ENCODE results near the gene ARL3. TPM values are rescaled to one million over a fixed set of nuclear protein-coding genes. Genes with fewer than 3 reads are reported as not detected.

Gene ARL3
- total and polyA plus RNA-seq, 7 donors: 2.8 to 6.5 (median 3.4) TPM

GRCh38 chr10:102653060-102653459 is 61.1 kb downstream of the ARL3 start:
- ATAC-seq (no peak), DNase-seq (peak in 1 of 2 donors; percentile 0)
- H3K27ac ChIP-seq: no peak overlapping the region
- 89 to 94% (median 91%) methylated on average over 1 of the region's 1 CpG for WGBS, 3 donors
- no peak for TF ChIP-seq CTCF (IDR thresholded peaks at IDR 0.05)
- no peak overlapping the region for H3K4me3 ChIP-seq
- H3K4me1 ChIP-seq: peaks cover 36% of the 10 kb centered on the region
- intact Hi-C loops (cut with DNase I): no loop called here
- H3K36me3 ChIP-seq (ENCODE audit: insufficient read depth in 1 of 2, low read depth in 1 of 2): peaks cover 0 to 78% of the 10 kb centered on the region in 2 donors
- no peaks in the 10 kb centered on the region for H3K27me3 ChIP-seq (ENCODE audit: insufficient read depth in 3 of 3, low read length in 2 of 3)
- no peaks in the 10 kb centered on the region for H3K9me3 ChIP-seq

- no peaks in the 10 kb centered on the region for H3K27me3 ChIP-seq (ENCODE audit: insufficient read depth in 3 of 3, low read length in 2 of 3)
- DNase-seq (peak in 1 of 2 donors; percentile 5), ATAC-seq (no peak)
- TF ChIP-seq CTCF (IDR thresholded peaks at IDR 0.05): no peak
- H3K9me3 ChIP-seq: no peaks in the 10 kb centered on the region
- WGBS, 3 donors: 87 to 90% (median 89%) methylated on average over 12 of the region's 12 CpGs
- H3K36me3 ChIP-seq (ENCODE audit: insufficient read depth in 1 of 2, low read depth in 1 of 2): peaks cover 0 to 76% of the 10 kb centered on the region in 2 donors
- peaks cover 43% of the 10 kb centered on the region for H3K4me1 ChIP-seq
- intact Hi-C loops (cut with DNase I): no loop called here
- H3K4me3 ChIP-seq: no peak overlapping the region
- no peak overlapping the region for H3K27ac ChIP-seq
Observed at GRCh38 chr10:102652170-102652916, 61.9 kb downstream of the ARL3 start.

DNA sequence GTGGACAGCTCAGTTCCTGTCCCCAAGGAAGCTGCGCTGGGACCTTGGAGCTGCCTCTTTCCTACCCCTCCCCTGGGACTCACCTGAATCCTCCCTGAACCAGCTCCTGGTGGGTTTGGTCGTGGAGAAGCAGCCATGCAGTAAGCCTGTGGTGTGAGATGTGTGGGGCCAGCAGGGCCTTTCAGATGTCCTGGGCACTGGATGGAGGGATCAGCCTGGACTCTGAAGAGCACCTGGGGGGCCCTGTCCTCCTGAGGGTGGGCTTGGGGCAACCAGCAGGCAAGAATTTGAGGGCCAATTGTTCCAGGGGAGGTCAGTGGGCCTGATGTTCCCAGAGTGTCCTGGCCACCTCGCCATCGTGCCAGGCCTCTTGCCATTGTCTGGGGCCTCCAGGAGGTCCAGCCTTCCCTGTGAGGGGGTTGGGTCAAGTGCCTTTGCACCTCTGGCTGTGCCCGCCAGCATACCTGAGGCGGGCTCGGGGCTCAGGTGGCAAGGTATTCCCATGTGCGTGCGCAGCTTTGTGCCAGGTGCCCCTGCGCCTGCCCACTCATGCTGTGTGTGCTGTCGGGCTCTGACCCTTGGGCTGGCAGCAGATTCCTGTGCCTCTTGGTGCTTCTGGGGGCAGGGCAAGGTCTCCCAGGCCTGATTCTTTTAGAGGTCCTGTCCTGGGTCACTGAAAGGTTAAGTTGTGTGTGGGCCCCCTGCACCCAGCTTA is 62.6 kb downstream of the ARL3 start:
- ATAC-seq: no peak
- peak; percentile 12 to 53 for DNase-seq
- H3K4me3 ChIP-seq: no peak overlapping the region
- no peak for TF ChIP-seq CTCF (IDR thresholded peaks at IDR 0.05)
- H3K27me3 ChIP-seq (ENCODE audit: insufficient read depth in 3 of 3, low read length in 2 of 3): no peaks in the 10 kb centered on the region
- H3K36me3 ChIP-seq (ENCODE audit: insufficient read depth in 1 of 2, low read depth in 1 of 2): peaks cover 0 to 69% of the 10 kb centered on the region in 2 donors
- H3K27ac ChIP-seq: no peak overlapping the region
- H3K4me1 ChIP-seq: peaks cover 51% of the 10 kb centered on the region
- no peaks in the 10 kb centered on the region for H3K9me3 ChIP-seq
- WGBS, 3 donors: 75 to 81% (median 81%) methylated on average over 11 of the region's 11 CpGs
- intact Hi-C loops (cut with DNase I): no loop called here

DNA sequence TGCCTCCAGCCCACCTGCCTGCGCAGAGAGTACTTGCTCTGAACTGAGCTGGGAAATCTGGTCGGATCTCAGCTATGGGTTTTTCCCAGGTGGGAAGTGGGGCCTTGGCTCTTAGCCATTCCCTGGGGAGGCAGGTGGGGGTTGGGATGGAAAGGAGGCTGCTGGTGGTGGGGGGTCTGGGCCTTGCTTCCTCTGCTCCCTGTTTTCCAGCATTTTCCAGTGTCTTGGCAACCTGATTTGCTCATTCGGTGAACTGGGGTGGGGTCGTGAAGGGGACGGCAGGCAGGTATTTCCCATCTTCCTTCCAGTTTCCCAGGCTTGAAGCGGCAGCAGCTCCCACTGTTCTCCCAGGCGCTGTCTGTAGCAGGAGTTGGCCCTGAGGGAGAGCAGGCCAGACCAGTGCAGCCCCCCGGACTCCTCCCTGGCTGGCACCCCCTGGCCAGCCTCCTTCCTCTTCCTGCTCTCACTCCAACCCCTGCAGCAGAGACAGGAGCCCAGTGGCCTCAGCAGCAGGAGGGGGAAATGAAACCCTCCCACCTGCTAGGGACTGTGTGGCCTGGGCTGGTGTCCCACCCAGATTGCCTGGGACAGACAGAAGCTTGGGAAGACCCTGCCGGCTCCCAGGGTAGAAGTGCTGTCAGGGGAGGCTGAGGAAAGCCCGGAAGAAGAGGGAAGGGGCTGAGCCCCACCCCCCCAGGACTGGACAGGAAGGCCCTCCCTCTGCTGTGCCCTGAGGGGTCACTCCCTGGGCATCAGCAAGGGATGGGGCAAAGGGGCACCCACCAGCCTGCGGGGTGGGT is 63.3 kb downstream of the ARL3 start:
- ATAC-seq (no peak), DNase-seq (peak; percentile 12 to 46)
- H3K36me3 ChIP-seq (ENCODE audit: insufficient read depth in 1 of 2, low read depth in 1 of 2): peaks cover 0 to 61% of the 10 kb centered on the region in 2 donors
- WGBS, 3 donors: 51 to 69% (median 52%) methylated on average over 11 of the region's 11 CpGs
- H3K9me3 ChIP-seq: no peaks in the 10 kb centered on the region
- H3K4me3 ChIP-seq: peak overlapping the region; percentile 94
- H3K27ac ChIP-seq: no peak overlapping the region
- H3K4me1 ChIP-seq: peaks cover 54% of the 10 kb centered on the region
- no peaks in the 10 kb centered on the region for H3K27me3 ChIP-seq (ENCODE audit: insufficient read depth in 3 of 3, low read length in 2 of 3)
- TF ChIP-seq CTCF (IDR thresholded peaks at IDR 0.05): no peak
- intact Hi-C loops (cut with DNase I): no loop called here
